Occipital lobe (tissue), 2 donors: ENCODE data around the gene CCDC40. TPM values are rescaled to one million over a fixed set of nuclear protein-coding genes. Genes with fewer than 3 reads are reported as not detected.
A peak's percentile ranks its signal among the peaks of the same experiment; 100 is the strongest.
"Not testable (repeated sequence)": the region's sequence is repeated elsewhere in the genome, so short reads cannot be mapped to it uniquely, and the experiment has no call there.

Experiments
- DNase-seq: peaks from one replicate; lab custom pipeline; 2025; lab: John Stamatoyannopoulos, UW
- total RNA-seq: library from RNA; depleted of rRNA; stranded (reverse); fragments of >200 nt; gene quantifications from one replicate; pipeline ENCODE4 v1.2.3, GENCODE V29; 2014

Gene CCDC40
- total RNA-seq, 1 donor from 2014 or later = 5.0 TPM

GRCh38 chr17:80036715-80037477, 454 bp downstream of the CCDC40 start:
- DNase-seq = peak; percentile 36

GRCh38 chr17:80043963-80044362, 7.5 kb downstream of the CCDC40 start:
- no peak for DNase-seq

DNA sequence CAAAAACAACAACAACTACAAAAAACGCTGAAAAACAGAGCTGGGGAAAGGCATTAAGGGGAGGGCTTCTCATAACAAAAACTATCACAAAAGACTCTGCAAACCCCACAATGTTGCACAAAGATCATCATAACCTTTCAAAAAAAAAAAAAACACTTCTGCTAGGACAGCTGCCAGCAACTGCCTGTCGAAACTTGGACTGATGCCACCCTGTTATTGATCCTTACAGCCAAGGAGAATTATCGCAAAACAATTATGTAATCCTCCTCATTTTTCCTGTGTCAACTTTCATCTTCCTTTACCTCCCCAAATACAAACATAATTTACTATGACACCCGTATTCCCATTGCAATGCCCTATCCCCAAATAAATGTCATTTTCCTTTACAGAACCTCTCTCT, 9.3 kb downstream of the CCDC40 start:
- DNase-seq = no peak

DNA sequence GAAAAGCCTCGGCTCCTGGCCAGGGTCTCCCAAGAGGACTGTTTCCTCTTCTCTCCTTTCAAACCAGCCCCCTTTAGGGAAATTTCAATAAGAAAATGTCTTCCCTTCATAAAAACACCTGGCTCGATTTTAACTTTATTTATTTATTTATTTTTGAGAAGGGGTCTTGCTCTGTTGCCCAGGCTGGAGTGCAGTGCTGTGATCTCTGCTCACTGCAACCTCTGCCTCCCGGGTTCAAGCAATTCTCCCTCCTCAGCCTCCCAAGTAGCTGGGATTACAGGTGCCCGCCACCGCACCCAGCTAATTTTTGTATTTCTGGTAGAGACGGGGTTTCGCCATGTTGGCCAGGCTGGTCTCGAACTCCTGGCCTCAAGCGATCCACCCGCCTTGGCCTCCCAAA, 10.3 kb downstream of the CCDC40 start:
- not testable (repeated sequence) for DNase-seq

- no peak for DNase-seq
These were observed 10.7 kb downstream of the CCDC40 start for GRCh38 chr17:80047176-80047575.

DNA sequence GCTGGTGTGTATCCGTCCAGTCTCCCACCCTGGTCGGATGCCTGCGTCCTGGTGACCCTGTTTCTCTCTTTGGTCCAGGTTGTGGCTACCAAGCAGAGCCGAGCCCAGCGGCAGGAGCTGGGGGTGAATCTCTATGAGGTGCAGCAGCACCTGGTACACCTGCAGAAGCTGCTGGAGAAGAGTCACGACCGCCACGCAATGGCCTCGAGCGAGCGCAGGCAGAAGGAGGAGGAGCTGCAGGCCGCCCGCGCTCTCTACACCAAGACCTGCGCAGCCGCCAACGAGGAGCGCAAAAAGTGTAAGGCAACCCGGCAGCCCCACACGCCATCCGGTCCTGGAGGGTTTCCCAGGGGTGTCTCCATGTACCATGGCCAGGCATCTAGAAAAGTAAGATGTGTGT, 13.5 kb downstream of the CCDC40 start:
- no peak for DNase-seq

DNA sequence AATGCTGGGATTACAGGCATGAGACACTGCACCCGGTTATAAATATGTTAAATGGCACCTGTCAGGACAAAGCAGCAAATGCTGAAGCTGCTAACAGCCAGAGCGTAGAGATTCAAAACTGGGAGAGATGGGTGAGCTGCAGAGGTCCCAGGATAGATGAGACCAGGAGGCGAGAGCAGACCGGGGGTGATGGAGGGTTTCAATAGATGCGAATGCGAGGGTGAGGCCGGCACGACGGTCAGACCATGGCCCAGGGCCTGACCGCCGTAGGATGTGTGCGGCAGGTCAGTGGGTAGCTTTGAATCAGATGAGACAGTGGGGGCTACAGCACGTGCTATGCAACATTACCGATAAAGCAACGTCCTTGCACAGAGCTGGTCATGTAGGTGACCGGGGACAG, 14.3 kb downstream of the CCDC40 start:
- DNase-seq = no peak

- no peak for DNase-seq
These were observed 15.2 kb downstream of the CCDC40 start for GRCh38 chr17:80051681-80052080.

GRCh38 chr17:80053102-80053501, 16.7 kb downstream of the CCDC40 start:
- DNase-seq = no peak

DNA sequence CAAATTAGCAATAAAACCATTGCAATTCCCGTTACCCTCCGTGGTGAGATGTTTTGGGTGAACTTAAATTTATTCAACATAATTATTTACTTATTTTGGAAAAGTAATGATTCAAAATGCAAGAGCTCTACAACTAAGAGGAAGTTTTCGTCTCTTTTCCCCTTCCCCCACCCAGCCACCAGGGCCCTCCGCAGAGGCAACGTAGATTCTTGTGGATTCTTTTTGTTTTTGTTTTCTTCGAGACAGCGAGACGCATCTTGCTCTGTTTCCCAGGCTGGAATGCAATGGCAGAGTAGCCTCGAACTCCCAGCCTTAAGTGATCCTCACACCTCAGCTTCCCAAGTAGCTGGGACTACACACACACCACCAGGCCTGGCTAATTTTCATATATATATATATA, 19.2 kb downstream of the CCDC40 start:
- DNase-seq = no peak

DNA sequence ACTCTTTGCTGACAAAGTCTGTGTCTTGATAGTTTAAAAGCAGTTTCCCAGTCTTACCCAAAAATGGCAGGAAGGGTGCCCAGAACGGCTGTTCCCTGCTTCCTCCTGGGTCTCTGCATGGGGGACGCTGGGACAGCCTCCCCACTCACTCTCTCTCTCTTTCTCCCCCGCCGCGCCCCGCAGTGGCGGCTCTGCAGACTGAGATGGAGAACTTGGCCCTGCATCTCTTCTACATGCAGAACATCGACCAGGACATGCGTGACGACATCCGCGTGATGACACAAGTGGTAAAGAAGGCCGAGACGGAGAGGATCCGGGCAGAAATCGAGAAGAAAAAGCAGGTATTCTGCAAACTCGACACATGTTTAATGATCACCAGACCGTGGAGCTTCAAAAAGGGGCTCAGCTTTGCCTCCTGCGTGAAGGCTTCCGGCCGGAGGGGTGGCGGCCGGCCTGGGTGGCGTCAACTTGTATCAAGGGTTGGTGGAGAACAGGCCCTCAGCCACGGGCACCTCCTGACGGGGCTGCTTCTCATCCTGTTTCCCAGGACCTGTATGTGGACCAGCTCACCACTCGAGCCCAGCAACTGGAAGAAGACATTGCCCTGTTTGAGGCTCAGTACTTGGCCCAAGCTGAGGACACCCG, 22.0 kb downstream of the CCDC40 start:
- no peak for DNase-seq

DNA sequence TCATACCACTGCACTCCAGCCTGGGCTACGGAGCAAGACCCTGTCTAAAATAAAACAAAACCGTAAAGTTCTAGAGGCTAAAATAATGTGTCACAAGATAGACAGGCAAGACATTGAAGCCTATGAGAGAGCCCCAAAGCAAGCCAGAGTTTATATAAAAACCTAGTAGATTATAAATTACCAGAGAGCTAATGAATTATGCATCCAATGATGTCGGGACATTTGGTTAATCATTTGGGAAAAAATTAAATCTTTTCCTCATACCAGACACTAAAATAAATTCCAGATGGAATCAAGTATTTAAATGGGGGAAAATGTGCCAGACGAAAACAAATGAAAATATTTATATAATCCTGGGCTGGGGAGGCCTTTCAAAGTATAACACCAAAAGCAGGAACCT, 24.2 kb downstream of the CCDC40 start:
- DNase-seq = no peak

DNA sequence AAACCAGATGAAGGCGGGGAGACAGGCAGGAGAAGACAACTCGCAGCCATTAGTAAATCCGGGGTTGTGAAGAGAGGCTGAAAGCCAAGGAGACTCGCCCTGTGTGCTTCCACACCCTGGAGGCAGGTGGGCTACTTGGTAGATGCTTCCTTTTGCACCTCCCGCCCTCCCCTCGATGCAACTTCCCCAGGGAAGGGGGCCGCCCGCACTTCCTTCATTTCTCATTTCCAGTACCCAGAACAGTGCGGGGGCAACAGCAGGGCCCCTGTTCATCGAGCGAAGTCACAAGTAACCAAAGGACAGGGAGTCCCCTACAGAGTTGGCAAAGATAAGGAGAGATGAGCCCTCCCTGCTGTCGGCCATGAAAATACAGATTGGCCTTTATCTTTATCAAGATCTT, 25.0 kb downstream of the CCDC40 start:
- DNase-seq = no peak

- DNase-seq = no peak
These were observed 27.6 kb downstream of the CCDC40 start for GRCh38 chr17:80063830-80064585.

DNA sequence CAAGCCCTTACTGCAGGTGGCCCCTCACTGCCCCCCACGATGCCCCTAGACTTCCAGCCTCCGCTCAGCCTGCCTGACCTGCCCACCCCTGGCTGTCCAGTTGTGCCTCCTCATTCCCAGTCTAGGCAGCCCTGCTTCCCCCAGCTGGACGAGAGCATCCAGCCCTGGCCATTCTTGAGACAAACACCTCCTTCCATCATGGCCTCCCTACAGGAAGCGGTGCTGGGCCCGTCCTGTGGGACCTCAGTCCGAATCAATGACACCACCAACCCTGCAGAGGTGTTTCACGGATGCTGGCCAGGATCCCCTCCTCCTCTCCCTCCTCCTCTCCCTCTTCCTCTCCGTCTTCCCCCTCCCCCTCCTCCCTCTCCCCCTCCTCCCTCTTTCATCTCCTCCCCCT, 28.3 kb downstream of the CCDC40 start:
- DNase-seq = no peak

- DNase-seq = no peak
These were observed 29.2 kb downstream of the CCDC40 start for GRCh38 chr17:80065478-80066170.

DNA sequence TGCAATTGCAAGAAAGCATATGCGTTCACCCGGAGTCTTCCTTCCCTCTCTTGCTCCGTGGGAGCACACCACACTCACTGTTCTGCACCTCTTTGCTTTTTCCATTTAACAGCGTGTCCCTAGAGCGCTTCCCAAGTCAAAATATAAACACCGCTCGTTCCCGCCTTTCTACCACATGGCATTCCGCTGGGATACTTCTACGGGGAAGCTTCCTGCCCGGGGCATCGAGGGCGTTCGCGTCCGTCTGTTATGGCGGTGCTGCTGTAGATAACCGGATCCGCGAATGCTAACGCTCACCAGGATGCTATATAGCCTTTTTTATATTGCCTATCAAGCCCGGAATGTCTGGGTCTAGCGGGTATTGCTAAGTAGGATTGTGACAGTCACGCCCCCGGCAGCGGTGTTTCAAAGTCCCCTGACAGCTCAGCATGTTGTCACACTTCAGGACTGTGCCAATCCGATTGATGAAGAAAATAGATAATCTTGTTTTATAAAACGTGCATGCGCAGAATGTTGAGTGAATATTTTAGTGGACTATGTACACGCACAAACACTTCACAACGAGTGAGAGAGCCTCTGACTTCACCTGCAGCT, 31.0 kb downstream of the CCDC40 start:
- DNase-seq = no peak

GRCh38 chr17:80068301-80069222, 32.1 kb downstream of the CCDC40 start:
- no peak for DNase-seq

DNA sequence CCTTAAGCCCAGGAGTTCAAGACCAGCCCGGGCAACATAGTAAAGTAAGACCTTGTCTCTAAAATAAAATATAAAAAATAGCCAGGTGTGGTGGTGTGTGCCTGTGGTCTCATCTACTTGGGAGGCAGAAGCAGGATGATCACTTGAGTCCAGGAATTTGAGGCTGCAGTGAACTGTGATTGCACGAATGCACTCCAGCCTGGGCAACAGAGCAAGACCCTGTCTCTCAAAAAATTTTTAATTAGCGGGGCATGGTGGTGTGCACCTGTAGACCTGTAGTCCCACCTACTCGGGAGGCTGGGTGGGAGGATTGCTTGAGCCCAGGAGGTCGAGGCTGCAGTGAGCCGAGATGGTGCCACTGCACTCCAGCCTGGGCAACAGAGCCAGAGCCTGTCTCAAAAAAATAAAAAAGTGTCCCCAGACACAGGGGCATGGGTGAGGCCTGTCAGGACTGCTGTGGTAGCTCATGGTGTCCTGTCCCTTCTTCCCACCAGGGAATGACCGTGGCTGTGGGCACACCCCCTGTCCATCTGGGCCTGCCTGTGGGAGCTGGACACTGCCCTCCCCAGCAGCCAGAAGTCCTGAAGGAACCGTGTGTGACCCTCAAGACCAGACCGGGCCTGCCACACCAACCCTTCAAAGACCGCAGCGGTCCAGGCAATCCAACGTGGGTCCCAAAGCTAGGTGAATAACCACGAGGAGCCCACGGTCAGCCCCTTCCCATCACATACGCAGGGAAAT, 34.1 kb downstream of the CCDC40 start:
- DNase-seq = no peak
